SK-N-SH (cell line): ENCODE results near the gene LGR6. TPM values are rescaled to one million over a fixed set of nuclear protein-coding genes. Genes with fewer than 3 reads are reported as not detected.

ENCODE experiments used
- CTCF ChIA-PET: fragments of 300-600, 350-600 bp; formaldehyde crosslinking; extraction: SDS; loops from one replicate; lab custom pipeline; 2021; lab: Yijun Ruan, JAX
- POLR2A ChIA-PET: fragments of 350-600 bp; sonication (Branson Sonifier 250); formaldehyde crosslinking; extraction: SDS; loops from one replicate; lab custom pipeline; 2020; ENCODE audit warnings: antibody characterized with exemption, inconsistent platforms; lab: Yijun Ruan, JAX
- DNase-seq: peaks from one replicate; pipeline ENCODE4 v3.0.0; 2012
- H2AFZ ChIP-seq: fragments of 200-600 bp; sonication (generic); 2 replicates; pipeline ENCODE4 v1.8.1; 2016; ENCODE audit warnings: antibody characterized with exemption, mild to moderate bottlenecking, low read depth
- H3F3A ChIP-seq: fragments of 200-600 bp; sonication (generic); replicated peaks from 2 replicates; pipeline ENCODE3; 2016; ENCODE audit warnings: antibody characterized with exemption, mild to moderate bottlenecking; ENCODE audit not compliant: insufficient read depth
- H3K27ac ChIP-seq, 2 experiments: fragments of 200-500 bp in 1 of 2; fragments of 200-600 bp in 1 of 2; sonication (Bioruptor generic) in 1 of 2; sonication (generic), shearing (Covaris generic) in 1 of 2; 2 replicates each; pipeline versions ENCODE4 v1.5.1 to v1.6.1; 2014 to 2016; ENCODE audit warnings: low read depth in 2 of 2, inconsistent platforms in 1 of 2, low read length in 1 of 2, mild to moderate bottlenecking in 1 of 2, mixed read lengths in 1 of 2
- H3K27me3 ChIP-seq: fragments of 200-600 bp; sonication (generic), shearing (Covaris generic); 2 replicates; pipeline ENCODE4 v1.6.1; 2016; ENCODE audit warnings: mixed run types; ENCODE audit not compliant: insufficient read depth
- H3K36me3 ChIP-seq, 2 experiments: fragments of 200-500 bp in 1 of 2; fragments of 200-600 bp in 1 of 2; sonication (Bioruptor generic) in 1 of 2; sonication (generic) in 1 of 2; replicated peaks in 1 of 2; 2 replicates each; pipeline versions ENCODE3 to v1.5.1; 2014 to 2016; ENCODE audit warnings: low read length in 1 of 2, mild to moderate bottlenecking in 1 of 2; ENCODE audit not compliant: insufficient read depth in 2 of 2, control insufficient read depth in 1 of 2
- H3K4me1 ChIP-seq, 2 experiments: fragments of 200-500 bp in 1 of 2; fragments of 200-600 bp in 1 of 2; sonication (Bioruptor generic) in 1 of 2; sonication (generic), shearing (Covaris generic) in 1 of 2; 2 replicates each; pipeline versions ENCODE4 v1.5.1 to v1.6.1; 2014 to 2016; ENCODE audit warnings: low read depth in 1 of 2, low read length in 1 of 2, mixed run types in 1 of 2; ENCODE audit not compliant: insufficient read depth in 2 of 2, control insufficient read depth in 1 of 2
- H3K4me2 ChIP-seq: fragments of 200-600 bp; sonication (generic), shearing (Covaris generic); 2 replicates; pipeline ENCODE4 v1.6.1; 2017; ENCODE audit warnings: mixed run types
- H3K4me3 ChIP-seq, 2 experiments: fragments of 200-500 bp in 1 of 2; fragments of 200-600 bp in 1 of 2; sonication (Bioruptor generic) in 1 of 2; sonication (generic), shearing (Covaris generic) in 1 of 2; 2 replicates each; pipeline versions ENCODE4 v1.5.1 to v1.8.1; 2014 to 2016; ENCODE audit warnings: low read depth in 2 of 2, inconsistent platforms in 1 of 2, low read length in 1 of 2, mild to moderate bottlenecking in 1 of 2, mixed read lengths in 1 of 2, moderate library complexity in 1 of 2
- H3K79me2 ChIP-seq: fragments of 200-600 bp; sonication (generic); 2 replicates; pipeline ENCODE4 v1.8.1; 2017; ENCODE audit warnings: mild to moderate bottlenecking; ENCODE audit not compliant: insufficient read depth
- H3K9ac ChIP-seq: fragments of 200-600 bp; sonication (generic); 2 replicates; pipeline ENCODE4 v1.6.1; 2017; ENCODE audit warnings: mixed run types
- H3K9me2 ChIP-seq: fragments of 200-600 bp; sonication (generic); 2 replicates; pipeline ENCODE4 v1.6.1; 2017; ENCODE audit warnings: mixed run types
- H3K9me3 ChIP-seq: fragments of 200-600 bp; sonication (generic); 2 replicates; pipeline ENCODE4 v1.6.1; 2017; ENCODE audit warnings: mixed run types, mild to moderate bottlenecking, moderate library complexity
- H4K20me1 ChIP-seq: fragments of 200-600 bp; sonication (generic); 2 replicates; pipeline ENCODE4 v1.6.1; 2017; ENCODE audit warnings: mild to moderate bottlenecking, mixed run types; ENCODE audit not compliant: insufficient read depth
- ELF1 ChIP-seq: IDR thresholded peaks from 2 replicates; pipeline ENCODE4 v1.4.0; 2012
- EZH2phosphoT487 ChIP-seq: fragments of 200-600 bp; sonication (generic); IDR thresholded peaks from 2 replicates; pipeline ENCODE4 v1.6.1; 2017; ENCODE audit warnings: low read depth, mixed run types, mild to moderate bottlenecking, antibody characterized with exemption, moderate library complexity, borderline replicate concordance
- FOSL2 ChIP-seq: IDR thresholded peaks from 2 replicates; pipeline ENCODE4 v1.4.0; 2012; ENCODE audit warnings: low read depth, mild to moderate bottlenecking, moderate library complexity, borderline replicate concordance
- FOXJ3 ChIP-seq: sonication (generic); formaldehyde crosslinking; IDR thresholded peaks from 2 replicates; pipeline ENCODE4 v1.5.1; 2020; ENCODE audit warnings: mild to moderate bottlenecking, missing genetic modification reagents
- MXI1 ChIP-seq: IDR thresholded peaks from 2 replicates; pipeline ENCODE4 v1.6.1; 2012; ENCODE audit warnings: mild to moderate bottlenecking, low read depth, low read length, improper control_type of control experiment
- NFIC ChIP-seq: IDR thresholded peaks from 2 replicates; pipeline ENCODE4 v1.4.0; 2012; ENCODE audit warnings: borderline replicate concordance
- NRF1 ChIP-seq: IDR thresholded peaks from 2 replicates; pipeline ENCODE4 v1.6.1; 2012; ENCODE audit warnings: low read depth, mild to moderate bottlenecking, low read length
- RAD21 ChIP-seq: IDR thresholded peaks from 2 replicates; pipeline ENCODE4 v1.6.1; 2012; ENCODE audit warnings: mild to moderate bottlenecking, low read length
- RCOR1 ChIP-seq: fragments of 150-350 bp; IDR thresholded peaks from 2 replicates; pipeline ENCODE4 v1.6.1; 2017; ENCODE audit warnings: antibody characterized with exemption, low read length
- RFX5 ChIP-seq: IDR thresholded peaks from 2 replicates; pipeline ENCODE4 v1.6.1; 2012; ENCODE audit warnings: mild to moderate bottlenecking, improper control_type of control experiment, low read length
- TEAD4 ChIP-seq: IDR thresholded peaks from 2 replicates; pipeline ENCODE4 v1.4.0; 2012; ENCODE audit warnings: mild to moderate bottlenecking, borderline replicate concordance; ENCODE audit not compliant: insufficient read depth
- YY1 ChIP-seq: IDR thresholded peaks from 2 replicates; pipeline ENCODE4 v1.4.0; 2012; ENCODE audit warnings: low read depth, mild to moderate bottlenecking
- WGBS: methylation state at CpG from one replicate; pipeline ENCODE4 v1.1.6; 2017; ENCODE audit warnings: low lambda C conversion rate; 5-methylcytosine and 5-hydroxymethylcytosine counted together
- polyA plus RNA-seq, 3 experiments: library from polyadenylated mRNA; depleted of rRNA; stranded (reverse); fragments of >200 nt; gene quantifications; 2 replicates each; pipeline ENCODE4 v1.2.3, GENCODE V29; 2012
- TF ChIP-seq, protein P1 (sequence below): IDR thresholded peaks from 2 replicates; pipeline ENCODE4 v1.4.0; 2012; ENCODE audit warnings: low read depth, borderline replicate concordance
- TF ChIP-seq, protein P2 (sequence below): IDR thresholded peaks from 2 replicates; pipeline ENCODE4 v1.6.1; 2012; ENCODE audit warnings: mild to moderate bottlenecking, low read depth, low read length, moderate library complexity
- TF ChIP-seq, protein P3 (sequence below): fragments of 200-600 bp; sonication (generic); IDR thresholded peaks from 2 replicates; pipeline ENCODE4 v1.6.1; 2017; ENCODE audit warnings: antibody characterized with exemption, mild to moderate bottlenecking, moderate library complexity
- TF ChIP-seq, protein P4 (sequence below): IDR thresholded peaks from 2 replicates; pipeline ENCODE4; 2012

Gene LGR6
- polyA plus RNA-seq, 1 of the 3 experiments (the other 2 are of a cell fraction): 0.03 TPM

DNA sequence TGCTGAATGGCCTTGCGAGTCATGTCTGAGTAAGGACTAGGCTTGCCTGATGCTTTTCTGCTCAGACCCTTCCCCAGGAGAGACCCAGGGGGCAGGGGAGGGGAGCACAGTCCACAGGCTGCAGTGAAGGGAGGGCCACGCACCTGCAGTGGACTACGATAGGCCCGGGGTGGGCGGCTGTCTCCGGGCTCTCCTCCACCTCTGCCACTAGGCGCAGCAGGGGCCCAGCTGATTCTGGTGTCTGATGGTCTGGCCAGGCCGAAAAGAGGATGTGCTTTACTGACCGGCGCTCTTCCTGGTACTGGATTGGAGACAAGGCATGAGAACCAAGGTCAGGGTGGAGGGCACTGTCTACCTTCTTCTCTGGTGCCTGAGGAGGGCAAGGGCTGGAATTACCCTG is 41.2 kb upstream of the LGR6 start:
- no peak for TF ChIP-seq TEAD4
- no peak for TF ChIP-seq RFX5
- TF ChIP-seq, protein P1, sequence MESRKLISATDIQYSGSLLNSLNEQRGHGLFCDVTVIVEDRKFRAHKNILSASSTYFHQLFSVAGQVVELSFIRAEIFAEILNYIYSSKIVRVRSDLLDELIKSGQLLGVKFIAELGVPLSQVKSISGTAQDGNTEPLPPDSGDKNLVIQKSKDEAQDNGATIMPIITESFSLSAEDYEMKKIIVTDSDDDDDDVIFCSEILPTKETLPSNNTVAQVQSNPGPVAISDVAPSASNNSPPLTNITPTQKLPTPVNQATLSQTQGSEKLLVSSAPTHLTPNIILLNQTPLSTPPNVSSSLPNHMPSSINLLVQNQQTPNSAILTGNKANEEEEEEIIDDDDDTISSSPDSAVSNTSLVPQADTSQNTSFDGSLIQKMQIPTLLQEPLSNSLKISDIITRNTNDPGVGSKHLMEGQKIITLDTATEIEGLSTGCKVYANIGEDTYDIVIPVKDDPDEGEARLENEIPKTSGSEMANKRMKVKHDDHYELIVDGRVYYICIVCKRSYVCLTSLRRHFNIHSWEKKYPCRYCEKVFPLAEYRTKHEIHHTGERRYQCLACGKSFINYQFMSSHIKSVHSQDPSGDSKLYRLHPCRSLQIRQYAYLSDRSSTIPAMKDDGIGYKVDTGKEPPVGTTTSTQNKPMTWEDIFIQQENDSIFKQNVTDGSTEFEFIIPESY: no peak
- TF ChIP-seq RCOR1: no peak
- no peak for TF ChIP-seq NRF1
- TF ChIP-seq YY1: no peak
- no peak for TF ChIP-seq MXI1
- no peak for TF ChIP-seq EZH2phosphoT487
- no peak for TF ChIP-seq FOSL2
- H3K4me3 ChIP-seq: no peak overlapping the region
- H4K20me1 ChIP-seq: no peaks in the 10 kb centered on the region
- H3K36me3 ChIP-seq: no peaks in the 10 kb centered on the region
- H3K9me3 ChIP-seq: no peaks in the 10 kb centered on the region
- H3K27ac ChIP-seq: no peak overlapping the region
- WGBS: 95% methylated on average over 6 of the region's 10 CpGs
- no peak overlapping the region for H3K4me2 ChIP-seq
- DNase-seq: no peak
- H3K9me2 ChIP-seq: no peaks in the 10 kb centered on the region
- no peak overlapping the region for H2AFZ ChIP-seq
- H3F3A ChIP-seq: peaks cover 13% of the 10 kb centered on the region
- no peaks in the 10 kb centered on the region for H3K27me3 ChIP-seq
- no peak overlapping the region for H3K9ac ChIP-seq
- ChIA-PET CTCF (interaction anchor here (0.6 to 1.9 kb wide), 4 partner anchors 17 to 153 kb away, joined by 3 to 6 read pairs (median 3); no protein-coding TSS in a partner anchor), POLR2A (no interaction called here)
- no peaks in the 10 kb centered on the region for H3K79me2 ChIP-seq
- H3K4me1 ChIP-seq: peaks cover 9 to 19% of the 10 kb centered on the region in 2 experiments; a peak in 1 of 4 replicates

DNA sequence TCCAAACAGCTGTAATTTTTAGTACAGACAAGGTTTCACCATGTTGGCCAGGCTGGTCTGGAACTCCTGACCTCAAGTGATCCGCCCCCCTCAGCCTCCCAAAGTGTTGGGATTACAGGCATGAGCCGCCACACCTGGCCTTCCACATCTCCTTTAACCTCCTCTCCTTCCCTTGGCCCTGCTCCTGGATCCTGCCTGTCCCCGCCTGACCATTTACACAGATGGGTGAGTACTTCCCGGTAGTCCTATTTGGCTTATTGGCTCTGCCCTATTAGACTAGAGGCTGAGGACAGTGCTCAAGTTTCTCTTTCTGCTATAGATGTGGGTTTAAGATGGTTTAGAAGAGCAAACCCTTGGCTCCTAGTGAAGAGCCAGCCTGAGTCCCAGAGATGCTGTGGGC is 40.3 kb upstream of the LGR6 start:
- no peak overlapping the region for H3K27ac ChIP-seq
- ChIA-PET CTCF (interaction anchor here (0.7 to 2.7 kb wide), 4 partner anchors 18 to 258 kb away, joined by 3 to 20 read pairs (median 6); no protein-coding TSS in a partner anchor), POLR2A (no interaction called here)
- H3K9me3 ChIP-seq: no peaks in the 10 kb centered on the region
- H3K4me2 ChIP-seq: no peak overlapping the region
- 93% methylated on average over 4 of the region's 4 CpGs for WGBS
- peaks cover 13% of the 10 kb centered on the region for H3F3A ChIP-seq
- no peaks in the 10 kb centered on the region for H3K79me2 ChIP-seq
- no peaks in the 10 kb centered on the region for H4K20me1 ChIP-seq
- no peaks in the 10 kb centered on the region for H3K36me3 ChIP-seq
- no peak for DNase-seq
- peaks cover 9 to 19% of the 10 kb centered on the region in 2 experiments; a peak in 1 of 4 replicates for H3K4me1 ChIP-seq
- no peak overlapping the region for H3K4me3 ChIP-seq
- no peak overlapping the region for H3K9ac ChIP-seq
- no peak for TF ChIP-seq RCOR1
- TF ChIP-seq, protein P2, sequence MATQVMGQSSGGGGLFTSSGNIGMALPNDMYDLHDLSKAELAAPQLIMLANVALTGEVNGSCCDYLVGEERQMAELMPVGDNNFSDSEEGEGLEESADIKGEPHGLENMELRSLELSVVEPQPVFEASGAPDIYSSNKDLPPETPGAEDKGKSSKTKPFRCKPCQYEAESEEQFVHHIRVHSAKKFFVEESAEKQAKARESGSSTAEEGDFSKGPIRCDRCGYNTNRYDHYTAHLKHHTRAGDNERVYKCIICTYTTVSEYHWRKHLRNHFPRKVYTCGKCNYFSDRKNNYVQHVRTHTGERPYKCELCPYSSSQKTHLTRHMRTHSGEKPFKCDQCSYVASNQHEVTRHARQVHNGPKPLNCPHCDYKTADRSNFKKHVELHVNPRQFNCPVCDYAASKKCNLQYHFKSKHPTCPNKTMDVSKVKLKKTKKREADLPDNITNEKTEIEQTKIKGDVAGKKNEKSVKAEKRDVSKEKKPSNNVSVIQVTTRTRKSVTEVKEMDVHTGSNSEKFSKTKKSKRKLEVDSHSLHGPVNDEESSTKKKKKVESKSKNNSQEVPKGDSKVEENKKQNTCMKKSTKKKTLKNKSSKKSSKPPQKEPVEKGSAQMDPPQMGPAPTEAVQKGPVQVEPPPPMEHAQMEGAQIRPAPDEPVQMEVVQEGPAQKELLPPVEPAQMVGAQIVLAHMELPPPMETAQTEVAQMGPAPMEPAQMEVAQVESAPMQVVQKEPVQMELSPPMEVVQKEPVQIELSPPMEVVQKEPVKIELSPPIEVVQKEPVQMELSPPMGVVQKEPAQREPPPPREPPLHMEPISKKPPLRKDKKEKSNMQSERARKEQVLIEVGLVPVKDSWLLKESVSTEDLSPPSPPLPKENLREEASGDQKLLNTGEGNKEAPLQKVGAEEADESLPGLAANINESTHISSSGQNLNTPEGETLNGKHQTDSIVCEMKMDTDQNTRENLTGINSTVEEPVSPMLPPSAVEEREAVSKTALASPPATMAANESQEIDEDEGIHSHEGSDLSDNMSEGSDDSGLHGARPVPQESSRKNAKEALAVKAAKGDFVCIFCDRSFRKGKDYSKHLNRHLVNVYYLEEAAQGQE: no peak
- TF ChIP-seq ELF1: no peak
- no peak for TF ChIP-seq FOSL2
- TF ChIP-seq RAD21: no peak
- TF ChIP-seq NFIC: no peak
- no peak for TF ChIP-seq FOXJ3 (CRISPR knock-in tag)
- TF ChIP-seq, protein P3, sequence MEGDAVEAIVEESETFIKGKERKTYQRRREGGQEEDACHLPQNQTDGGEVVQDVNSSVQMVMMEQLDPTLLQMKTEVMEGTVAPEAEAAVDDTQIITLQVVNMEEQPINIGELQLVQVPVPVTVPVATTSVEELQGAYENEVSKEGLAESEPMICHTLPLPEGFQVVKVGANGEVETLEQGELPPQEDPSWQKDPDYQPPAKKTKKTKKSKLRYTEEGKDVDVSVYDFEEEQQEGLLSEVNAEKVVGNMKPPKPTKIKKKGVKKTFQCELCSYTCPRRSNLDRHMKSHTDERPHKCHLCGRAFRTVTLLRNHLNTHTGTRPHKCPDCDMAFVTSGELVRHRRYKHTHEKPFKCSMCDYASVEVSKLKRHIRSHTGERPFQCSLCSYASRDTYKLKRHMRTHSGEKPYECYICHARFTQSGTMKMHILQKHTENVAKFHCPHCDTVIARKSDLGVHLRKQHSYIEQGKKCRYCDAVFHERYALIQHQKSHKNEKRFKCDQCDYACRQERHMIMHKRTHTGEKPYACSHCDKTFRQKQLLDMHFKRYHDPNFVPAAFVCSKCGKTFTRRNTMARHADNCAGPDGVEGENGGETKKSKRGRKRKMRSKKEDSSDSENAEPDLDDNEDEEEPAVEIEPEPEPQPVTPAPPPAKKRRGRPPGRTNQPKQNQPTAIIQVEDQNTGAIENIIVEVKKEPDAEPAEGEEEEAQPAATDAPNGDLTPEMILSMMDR: no peak
- TF ChIP-seq, protein P4, sequence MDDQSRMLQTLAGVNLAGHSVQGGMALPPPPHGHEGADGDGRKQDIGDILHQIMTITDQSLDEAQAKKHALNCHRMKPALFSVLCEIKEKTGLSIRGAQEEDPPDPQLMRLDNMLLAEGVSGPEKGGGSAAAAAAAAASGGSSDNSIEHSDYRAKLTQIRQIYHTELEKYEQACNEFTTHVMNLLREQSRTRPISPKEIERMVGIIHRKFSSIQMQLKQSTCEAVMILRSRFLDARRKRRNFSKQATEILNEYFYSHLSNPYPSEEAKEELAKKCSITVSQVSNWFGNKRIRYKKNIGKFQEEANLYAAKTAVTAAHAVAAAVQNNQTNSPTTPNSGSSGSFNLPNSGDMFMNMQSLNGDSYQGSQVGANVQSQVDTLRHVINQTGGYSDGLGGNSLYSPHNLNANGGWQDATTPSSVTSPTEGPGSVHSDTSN: no peak
- no peak for TF ChIP-seq YY1
- no peaks in the 10 kb centered on the region for H3K27me3 ChIP-seq
- no peak overlapping the region for H2AFZ ChIP-seq
- no peaks in the 10 kb centered on the region for H3K9me2 ChIP-seq
